ENCODE data around the gene AP3B1.

- TF ChIP-seq CTCF (IDR thresholded peaks at IDR 0.05) (no peak), POLR2AphosphoS5 (IDR thresholded peaks at IDR 0.05) (no peak), POLR2A (IDR thresholded peaks at IDR 0.05) (no peak)
Measured at GRCh38 chr5:78291687-78292086, 2.8 kb downstream of the AP3B1 start.

All from upper lobe of left lung (tissue), 4 donors.